Colonic mucosa (tissue), 4 donors: Measurements from ENCODE around the gene BRD9. TPM values are rescaled to one million over a fixed set of nuclear protein-coding genes. Genes with fewer than 3 reads are reported as not detected.

Source experiments
- DNase-seq: peaks from one replicate; pipeline ENCODE4 v3.0.0-alpha.2; 2020
- H3K27ac ChIP-seq: fragments of 200-600 bp; one replicate; pipeline ENCODE4 v1.8.0; 2021
- H3K27me3 ChIP-seq: fragments of 200-600 bp; one replicate; pipeline ENCODE4 v1.8.0; 2021
- H3K36me3 ChIP-seq: fragments of 200-600 bp; one replicate; pipeline ENCODE4 v1.8.0; 2021
- H3K4me1 ChIP-seq: fragments of 200-600 bp; one replicate; pipeline ENCODE4 v1.8.0; 2021; ENCODE audit warnings: mild to moderate bottlenecking
- H3K4me3 ChIP-seq: fragments of 200-600 bp; one replicate; pipeline ENCODE4 v1.8.0; 2021
- H3K9ac ChIP-seq, 2 donors: one replicate each; pipeline ENCODE4 v1.7.0; 2013; ENCODE audit warnings: control low read depth in 2 of 2, low read depth in 2 of 2, low read length in 2 of 2
- H3K9me3 ChIP-seq: fragments of 200-600 bp; one replicate; pipeline ENCODE4 v1.8.0; 2021
- intact Hi-C: fragments of 100-400 bp; cut with DNase I; formaldehyde crosslinking; loops from one replicate; pipeline ENCODE4 v1.14.1; 2022
- total RNA-seq, 2 donors: library from RNA; stranded (reverse); fragmentation: NEBNext Ultra II Directional in 1 of 2; extraction: Animal tissue kit (Norgen Biotek cat#: 25700) in 1 of 2; gene quantifications; one replicate each; pipeline ENCODE4 v1.2.1, GENCODE V29; 2021
- TF ChIP-seq, protein P1 (sequence below): fragments of 200-600 bp; IDR thresholded peaks from one replicate; pipeline ENCODE4 v1.8.0; 2022; ENCODE audit warnings: antibody characterized with exemption, mild to moderate bottlenecking
- donor health status: healthy.
- donor health status: DM: no; HTN: no; CAD: no.
- donor health status: DM: no; HTN: no; CAD: no.

BRD9 gene
- total RNA-seq, 2 donors from 2014 or later, result 22.3 to 41.8 TPM

DNA sequence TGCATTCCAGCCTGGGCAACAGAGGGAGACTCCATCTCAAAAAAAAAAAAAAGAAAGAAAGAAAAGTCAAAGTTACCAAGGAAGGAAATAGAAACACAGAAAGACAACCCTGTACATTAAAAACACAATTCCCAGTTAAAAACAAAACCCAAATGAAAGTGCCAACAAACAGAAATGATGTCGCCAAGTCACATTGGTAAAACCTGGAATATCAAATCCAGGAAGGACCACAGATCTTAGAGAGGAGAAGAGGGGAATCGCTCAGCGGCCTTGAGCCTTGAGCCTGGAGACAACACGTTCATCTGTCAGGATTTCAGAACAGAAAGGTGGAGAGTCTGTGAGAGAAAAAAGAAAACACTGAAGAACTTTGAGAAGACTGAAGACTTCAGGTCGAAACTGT, 40.6 kb downstream of the BRD9 start:
- intact Hi-C loops, result no loop called here
- TF ChIP-seq, protein P1, sequence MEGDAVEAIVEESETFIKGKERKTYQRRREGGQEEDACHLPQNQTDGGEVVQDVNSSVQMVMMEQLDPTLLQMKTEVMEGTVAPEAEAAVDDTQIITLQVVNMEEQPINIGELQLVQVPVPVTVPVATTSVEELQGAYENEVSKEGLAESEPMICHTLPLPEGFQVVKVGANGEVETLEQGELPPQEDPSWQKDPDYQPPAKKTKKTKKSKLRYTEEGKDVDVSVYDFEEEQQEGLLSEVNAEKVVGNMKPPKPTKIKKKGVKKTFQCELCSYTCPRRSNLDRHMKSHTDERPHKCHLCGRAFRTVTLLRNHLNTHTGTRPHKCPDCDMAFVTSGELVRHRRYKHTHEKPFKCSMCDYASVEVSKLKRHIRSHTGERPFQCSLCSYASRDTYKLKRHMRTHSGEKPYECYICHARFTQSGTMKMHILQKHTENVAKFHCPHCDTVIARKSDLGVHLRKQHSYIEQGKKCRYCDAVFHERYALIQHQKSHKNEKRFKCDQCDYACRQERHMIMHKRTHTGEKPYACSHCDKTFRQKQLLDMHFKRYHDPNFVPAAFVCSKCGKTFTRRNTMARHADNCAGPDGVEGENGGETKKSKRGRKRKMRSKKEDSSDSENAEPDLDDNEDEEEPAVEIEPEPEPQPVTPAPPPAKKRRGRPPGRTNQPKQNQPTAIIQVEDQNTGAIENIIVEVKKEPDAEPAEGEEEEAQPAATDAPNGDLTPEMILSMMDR, result no peak
- DNase-seq, result no peak
- H3K27me3 ChIP-seq, result peaks cover 12% of the 10 kb centered on the region
- H3K27ac ChIP-seq, result no peak overlapping the region
- H3K4me1 ChIP-seq, result no peaks in the 10 kb centered on the region
- H3K9ac ChIP-seq, result no peak overlapping the region
- H3K9me3 ChIP-seq, result no peaks in the 10 kb centered on the region
- no peak overlapping the region for H3K4me3 ChIP-seq
- H3K36me3 ChIP-seq, result no peaks in the 10 kb centered on the region

DNA sequence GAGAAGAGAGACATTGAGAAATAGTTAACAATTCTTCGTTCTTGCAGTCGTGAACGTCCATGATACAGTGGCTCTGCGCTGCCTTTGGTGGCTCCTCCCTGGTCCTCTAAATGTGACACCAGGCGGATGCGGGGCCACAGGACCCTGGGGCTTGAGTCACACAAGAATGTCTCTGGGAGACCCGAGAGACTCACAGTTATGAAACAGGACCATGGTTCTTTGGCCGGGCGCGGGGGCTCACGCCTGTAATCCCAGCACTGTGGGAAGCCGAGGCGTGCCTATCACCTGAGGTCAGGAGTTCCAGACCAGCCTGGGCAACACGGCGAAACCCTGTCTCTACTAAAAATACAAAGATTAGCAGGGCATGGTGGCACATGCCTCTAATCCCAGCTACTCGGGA, 41.0 kb downstream of the BRD9 start:
- H3K27me3 ChIP-seq, result peaks cover 12% of the 10 kb centered on the region
- no peak for DNase-seq
- H3K9ac ChIP-seq, result no peak overlapping the region
- TF ChIP-seq, protein P1, result no peak
- H3K27ac ChIP-seq, result no peak overlapping the region
- H3K36me3 ChIP-seq, result no peaks in the 10 kb centered on the region
- no peak overlapping the region for H3K4me3 ChIP-seq
- intact Hi-C loops, result no loop called here
- no peaks in the 10 kb centered on the region for H3K9me3 ChIP-seq
- no peaks in the 10 kb centered on the region for H3K4me1 ChIP-seq

DNA sequence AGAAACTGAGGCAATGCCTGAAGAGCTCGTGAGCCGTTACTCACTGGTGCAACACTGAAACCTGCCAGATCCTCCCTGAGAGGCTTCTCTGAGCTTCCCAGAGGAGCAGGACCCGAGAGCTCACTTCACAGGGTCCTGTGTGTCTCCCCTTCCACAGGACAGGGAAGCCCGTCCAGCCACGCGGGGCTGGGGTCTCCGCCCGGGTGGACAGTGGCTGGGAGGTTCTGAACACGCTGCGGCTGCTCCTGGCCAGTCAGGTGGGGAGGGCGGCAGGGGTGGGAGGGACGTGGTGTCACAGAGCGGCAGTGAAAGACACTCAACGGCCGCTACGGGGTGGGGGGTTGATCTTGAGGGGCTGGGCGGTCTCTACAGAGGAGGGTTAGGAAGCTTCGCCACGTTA, 41.5 kb downstream of the BRD9 start:
- no peak for DNase-seq
- H3K9me3 ChIP-seq, result no peaks in the 10 kb centered on the region
- intact Hi-C loops, result no loop called here
- TF ChIP-seq, protein P1, result no peak
- no peaks in the 10 kb centered on the region for H3K36me3 ChIP-seq
- no peak overlapping the region for H3K27ac ChIP-seq
- H3K9ac ChIP-seq, result no peak overlapping the region
- peaks cover 12% of the 10 kb centered on the region for H3K27me3 ChIP-seq
- H3K4me1 ChIP-seq, result no peaks in the 10 kb centered on the region
- no peak overlapping the region for H3K4me3 ChIP-seq

GRCh38 chr5:850511-851006, 42.0 kb downstream of the BRD9 start, which contains the start of gene ZDHHC11:
Gene ZDHHC11 (minus strand): TSS chr5:850986. CDS start chr5:850602, 384 bp downstream.
- no peaks in the 10 kb centered on the region for H3K36me3 ChIP-seq
- no peaks in the 10 kb centered on the region for H3K9me3 ChIP-seq
- no peak within 1 kb of the TSS for H3K4me3 ChIP-seq
- no peak within 1 kb of the TSS for H3K9ac ChIP-seq
- TF ChIP-seq, protein P1, result no peak
- intact Hi-C loops, result no loop called here
- no peak for DNase-seq
- no peaks in the 10 kb centered on the region for H3K4me1 ChIP-seq
- H3K27me3 ChIP-seq, result peaks cover 12% of the 10 kb centered on the region
- no peak within 1 kb of the TSS for H3K27ac ChIP-seq

GRCh38 chr5:849651-850301, 42.8 kb downstream of the BRD9 start:
- H3K9me3 ChIP-seq, result no peaks in the 10 kb centered on the region
- TF ChIP-seq, protein P1, result no peak
- H3K36me3 ChIP-seq, result no peaks in the 10 kb centered on the region
- no peak overlapping the region for H3K9ac ChIP-seq
- intact Hi-C loops, result no loop called here
- no peak overlapping the region for H3K27ac ChIP-seq
- no peak for DNase-seq
- H3K4me1 ChIP-seq, result no peaks in the 10 kb centered on the region
- peaks cover 12% of the 10 kb centered on the region for H3K27me3 ChIP-seq
- H3K4me3 ChIP-seq, result no peak overlapping the region
